Liver (tissue), 3 donors: Measurements from ENCODE around the gene CPA2.

ENCODE experiments used
- ATF3 ChIP-seq: IDR thresholded peaks from 2 replicates; pipeline ENCODE4 v1.6.1; 2016; ENCODE audit warnings: antibody characterized with exemption
- CTCF ChIP-seq: fragments of 150-350 bp; IDR thresholded peaks from 2 replicates; pipeline ENCODE4 v1.5.1; 2017; ENCODE audit warnings: improper control_type of control experiment, low read depth, low read length; ENCODE audit not compliant: missing input control
- ZBTB33 ChIP-seq: IDR thresholded peaks from 2 replicates; pipeline ENCODE4 v1.6.1; 2016; ENCODE audit warnings: antibody characterized with exemption
- donor health status: healthy.
- donor health status: healthy.

GRCh38 chr7:130298544-130299326 lies 32.1 kb downstream of the CPA2 start:
- no peak for TF ChIP-seq ATF3
- no peak for TF ChIP-seq CTCF
- TF ChIP-seq ZBTB33 = no peak
